ENCODE results near the gene ERC1.

ERC1 gene

GRCh38 chr12:1256285-1256684 lies 265.3 kb downstream of the ERC1 start:
- Histone ChIP-seq H3K4me1 (ENCODE audit: control insufficient read depth in 1 of 2, insufficient read depth in 1 of 2, low read depth in 1 of 2, low read length in 1 of 2) (no peaks in the 10 kb centered on the region), H3K27me3 (no peaks in the 10 kb centered on the region), H3K36me3 (no peaks in the 10 kb centered on the region), H3K27ac (no peak overlapping the region), H3K9me3 (no peaks in the 10 kb centered on the region), H3K4me3 (ENCODE audit: low read depth in 1 of 2, low read length in 1 of 2) (no peak overlapping the region)
- TF ChIP-seq, protein P1, sequence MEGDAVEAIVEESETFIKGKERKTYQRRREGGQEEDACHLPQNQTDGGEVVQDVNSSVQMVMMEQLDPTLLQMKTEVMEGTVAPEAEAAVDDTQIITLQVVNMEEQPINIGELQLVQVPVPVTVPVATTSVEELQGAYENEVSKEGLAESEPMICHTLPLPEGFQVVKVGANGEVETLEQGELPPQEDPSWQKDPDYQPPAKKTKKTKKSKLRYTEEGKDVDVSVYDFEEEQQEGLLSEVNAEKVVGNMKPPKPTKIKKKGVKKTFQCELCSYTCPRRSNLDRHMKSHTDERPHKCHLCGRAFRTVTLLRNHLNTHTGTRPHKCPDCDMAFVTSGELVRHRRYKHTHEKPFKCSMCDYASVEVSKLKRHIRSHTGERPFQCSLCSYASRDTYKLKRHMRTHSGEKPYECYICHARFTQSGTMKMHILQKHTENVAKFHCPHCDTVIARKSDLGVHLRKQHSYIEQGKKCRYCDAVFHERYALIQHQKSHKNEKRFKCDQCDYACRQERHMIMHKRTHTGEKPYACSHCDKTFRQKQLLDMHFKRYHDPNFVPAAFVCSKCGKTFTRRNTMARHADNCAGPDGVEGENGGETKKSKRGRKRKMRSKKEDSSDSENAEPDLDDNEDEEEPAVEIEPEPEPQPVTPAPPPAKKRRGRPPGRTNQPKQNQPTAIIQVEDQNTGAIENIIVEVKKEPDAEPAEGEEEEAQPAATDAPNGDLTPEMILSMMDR (IDR thresholded peaks at IDR 0.05), result no peak

GRCh38 chr12:1256991-1257390 lies 266.0 kb downstream of the ERC1 start:
- no peaks in the 10 kb centered on the region for H3K27me3 ChIP-seq
- no peaks in the 10 kb centered on the region for H3K4me1 ChIP-seq (ENCODE audit: control insufficient read depth in 1 of 2, insufficient read depth in 1 of 2, low read depth in 1 of 2, low read length in 1 of 2)
- H3K9me3 ChIP-seq, result no peaks in the 10 kb centered on the region
- TF ChIP-seq, protein P1 (IDR thresholded peaks at IDR 0.05), result no peak
- no peak overlapping the region for H3K27ac ChIP-seq
- no peak overlapping the region for H3K4me3 ChIP-seq (ENCODE audit: low read depth in 1 of 2, low read length in 1 of 2)
- no peaks in the 10 kb centered on the region for H3K36me3 ChIP-seq

DNA sequence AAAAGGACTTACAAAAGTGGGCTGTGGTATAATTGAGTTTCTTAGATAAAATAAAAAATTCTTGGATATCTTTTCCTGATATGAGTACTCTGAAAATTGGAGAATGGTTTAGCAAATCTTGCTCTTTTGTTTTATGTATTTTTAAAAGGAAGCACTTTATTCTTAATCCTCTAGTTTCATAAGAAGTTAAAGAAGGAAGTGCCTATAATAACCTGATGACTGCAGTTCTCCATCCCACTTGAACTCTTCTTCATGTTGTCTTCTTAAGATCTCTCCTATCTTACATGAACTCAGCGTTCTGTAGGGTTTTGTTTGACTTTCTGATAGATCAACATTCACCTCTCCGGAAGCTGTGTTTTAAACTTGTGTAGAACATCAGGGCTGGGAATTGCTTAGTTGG lies 271.0 kb downstream of the ERC1 start:
- Histone ChIP-seq H3K9me3 (no peaks in the 10 kb centered on the region), H3K36me3 (peaks cover 13% of the 10 kb centered on the region)
- TF ChIP-seq, protein P1 (IDR thresholded peaks at IDR 0.05), result no peak

GRCh38 chr12:1267243-1267642 lies 276.2 kb downstream of the ERC1 start:
- peaks cover 13% of the 10 kb centered on the region for H3K36me3 ChIP-seq
- no peak overlapping the region for H3K4me3 ChIP-seq (ENCODE audit: low read depth in 1 of 2, low read length in 1 of 2)
- TF ChIP-seq, protein P1 (IDR thresholded peaks at IDR 0.05), result no peak
- no peaks in the 10 kb centered on the region for H3K27me3 ChIP-seq
- H3K27ac ChIP-seq, result no peak overlapping the region
- H3K9me3 ChIP-seq, result no peaks in the 10 kb centered on the region
- H3K4me1 ChIP-seq (ENCODE audit: control insufficient read depth in 1 of 2, insufficient read depth in 1 of 2, low read depth in 1 of 2, low read length in 1 of 2), result no peaks in the 10 kb centered on the region

More for the DNA sequence above, 271.0 kb downstream of the ERC1 start:
- H3K4me1 ChIP-seq (ENCODE audit: control insufficient read depth in 1 of 2, insufficient read depth in 1 of 2, low read depth in 1 of 2, low read length in 1 of 2), result no peaks in the 10 kb centered on the region
- H3K27me3 ChIP-seq, result no peaks in the 10 kb centered on the region
- H3K4me3 ChIP-seq (ENCODE audit: low read depth in 1 of 2, low read length in 1 of 2), result no peak overlapping the region
- H3K27ac ChIP-seq, result no peak overlapping the region

- Histone ChIP-seq H3K27me3 (no peaks in the 10 kb centered on the region), H3K4me3 (ENCODE audit: low read depth in 1 of 2, low read length in 1 of 2) (no peak overlapping the region), H3K27ac (no peak overlapping the region), H3K36me3 (no peaks in the 10 kb centered on the region), H3K9me3 (no peaks in the 10 kb centered on the region), H3K4me1 (ENCODE audit: control insufficient read depth in 1 of 2, insufficient read depth in 1 of 2, low read depth in 1 of 2, low read length in 1 of 2) (no peaks in the 10 kb centered on the region)
- TF ChIP-seq, protein P1 (IDR thresholded peaks at IDR 0.05), result no peak
Observed at GRCh38 chr12:1272142-1272541, 281.1 kb downstream of the ERC1 start.

GRCh38 chr12:1273051-1273450 lies 282.0 kb downstream of the ERC1 start:
- no peaks in the 10 kb centered on the region for H3K9me3 ChIP-seq
- H3K36me3 ChIP-seq, result no peaks in the 10 kb centered on the region
- peaks cover 0 to 4% of the 10 kb centered on the region in 2 experiments for H3K4me1 ChIP-seq (ENCODE audit: control insufficient read depth in 1 of 2, insufficient read depth in 1 of 2, low read depth in 1 of 2, low read length in 1 of 2)
- no peaks in the 10 kb centered on the region for H3K27me3 ChIP-seq
- H3K4me3 ChIP-seq (ENCODE audit: low read depth in 1 of 2, low read length in 1 of 2), result no peak overlapping the region
- TF ChIP-seq, protein P1 (IDR thresholded peaks at IDR 0.05), result no peak
- no peak overlapping the region for H3K27ac ChIP-seq
